H1 (cell line): ENCODE measurements around the gene COL6A2. TPM values are rescaled to one million over a fixed set of nuclear protein-coding genes. Genes with fewer than 3 reads are reported as not detected.

Experiments
- CTBP2 ChIP-seq: IDR thresholded peaks from 2 replicates; pipeline ENCODE4 v1.7.0; 2011; ENCODE audit warnings: borderline replicate concordance, mild to moderate bottlenecking, moderate library complexity, mixed read lengths, low read length; ENCODE audit not compliant: insufficient read depth, insufficient read length
- KDM1A ChIP-seq: fragments of 200-600, 300-600 bp; sonication (generic); IDR thresholded peaks from 2 replicates; pipeline ENCODE4 v1.7.1; 2016; ENCODE audit warnings: mild to moderate bottlenecking, low read length, borderline replicate concordance
- KDM5A ChIP-seq: fragments of 200-600 bp; IDR thresholded peaks from 2 replicates; pipeline ENCODE4 v1.7.1; 2012; ENCODE audit warnings: mild to moderate bottlenecking, low read length, inconsistent platforms, mixed read lengths
- RBBP5 ChIP-seq: IDR thresholded peaks from 2 replicates; pipeline ENCODE4 v1.7.1; 2012; ENCODE audit warnings: low read depth, mild to moderate bottlenecking, inconsistent platforms, low read length, moderate library complexity, borderline replicate concordance
- SAP30 ChIP-seq: fragments of 300-600 bp; sonication (generic); IDR thresholded peaks from 2 replicates; pipeline ENCODE4 v1.7.1; 2012; ENCODE audit warnings: low read length, moderate library complexity, mild to moderate bottlenecking, inconsistent platforms; ENCODE audit not compliant: insufficient read depth, insufficient replicate concordance
- SIX5 ChIP-seq: IDR thresholded peaks from 2 replicates; pipeline ENCODE4 v1.6.1; 2011; ENCODE audit warnings: mild to moderate bottlenecking, low read depth, low read length
- SP4 ChIP-seq: IDR thresholded peaks from 2 replicates; pipeline ENCODE4 v1.6.1; 2012; ENCODE audit warnings: low read length, inconsistent platforms
- polyA plus RNA-seq, 7 experiments: library from polyadenylated mRNA; depleted of rRNA in 3 of 7; stranded (reverse) in 5 of 7; unstranded in 2 of 7; fragments of >200 nt in 5 of 7; fragments of 200-250 nt in 2 of 7; gene quantifications; 1 replicate in 5 of 7; 2 replicates in 1 of 7; 4 replicates in 1 of 7; pipeline versions ENCODE4 v1.2.1 to v1.2.3, GENCODE V29; 2011 to 2013; ENCODE audit warnings: missing spikeins in 2 of 7, mixed read lengths in 2 of 7
- total RNA-seq: library from RNA; stranded (reverse); fragmentation: NEBNext Ultra II Directional; extraction: Animal tissue kit (Norgen Biotek cat#: 25700); gene quantifications from 2 replicates; pipeline ENCODE4 v1.2.1, GENCODE V29; 2021
- TF ChIP-seq, protein P1 (sequence below): IDR thresholded peaks from 2 replicates; pipeline ENCODE4 v1.6.1; 2011; ENCODE audit warnings: low read length, improper control_type of control experiment

Gene COL6A2
- total and polyA plus RNA-seq, 2 of the 8 experiments (the other 6 are each of a cell fraction or from before 2014, with no cell fraction given), result 60.1 to 62.7 TPM

DNA sequence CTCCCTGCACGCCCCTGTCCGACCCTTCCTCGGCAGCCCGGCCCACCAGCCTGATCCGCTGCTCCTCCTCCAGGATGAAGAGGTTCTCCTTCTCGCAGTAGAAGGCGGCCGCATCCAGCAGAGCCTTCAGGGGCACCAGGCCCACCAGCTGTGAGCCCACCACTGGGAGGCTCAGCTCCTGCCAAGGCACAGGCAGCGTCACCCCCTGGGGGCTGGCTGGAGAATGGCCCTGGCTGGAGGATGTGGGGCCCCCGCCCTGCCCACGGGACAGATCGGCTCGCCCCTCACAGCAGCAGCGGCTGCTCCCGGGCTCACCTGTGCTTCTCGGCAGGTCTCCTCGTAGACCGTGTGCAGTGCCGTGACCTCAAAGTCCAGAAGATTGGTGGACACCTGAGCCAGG, 52.2 kb downstream of the COL6A2 start (continued):
- no peak for TF ChIP-seq RBBP5
- TF ChIP-seq SP4, result no peak
- TF ChIP-seq, protein P1, sequence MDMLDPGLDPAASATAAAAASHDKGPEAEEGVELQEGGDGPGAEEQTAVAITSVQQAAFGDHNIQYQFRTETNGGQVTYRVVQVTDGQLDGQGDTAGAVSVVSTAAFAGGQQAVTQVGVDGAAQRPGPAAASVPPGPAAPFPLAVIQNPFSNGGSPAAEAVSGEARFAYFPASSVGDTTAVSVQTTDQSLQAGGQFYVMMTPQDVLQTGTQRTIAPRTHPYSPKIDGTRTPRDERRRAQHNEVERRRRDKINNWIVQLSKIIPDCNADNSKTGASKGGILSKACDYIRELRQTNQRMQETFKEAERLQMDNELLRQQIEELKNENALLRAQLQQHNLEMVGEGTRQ, result no peak
- TF ChIP-seq SIX5, result no peak
- TF ChIP-seq SAP30, result no peak
- TF ChIP-seq CTBP2, result no peak
- no peak for TF ChIP-seq KDM1A
- no peak for TF ChIP-seq KDM5A
- TF ChIP-seq, all 59 proteins: peak for 0
